GM12873 (cell line): Measurements from ENCODE around the gene SH3GL2.

Experiments used
- CTCF ChIP-seq: IDR thresholded peaks from 2 replicates; pipeline ENCODE4 v1.5.1; 2012; ENCODE audit warnings: low read depth, mild to moderate bottlenecking, moderate library complexity, low read length, control low read depth; ENCODE audit not compliant: insufficient read depth; ENCODE audit errors: missing control alignments

Gene SH3GL2

GRCh38 chr9:17761984-17762676 lies 183.3 kb downstream of the SH3GL2 start:
- TF ChIP-seq CTCF, result no peak

DNA sequence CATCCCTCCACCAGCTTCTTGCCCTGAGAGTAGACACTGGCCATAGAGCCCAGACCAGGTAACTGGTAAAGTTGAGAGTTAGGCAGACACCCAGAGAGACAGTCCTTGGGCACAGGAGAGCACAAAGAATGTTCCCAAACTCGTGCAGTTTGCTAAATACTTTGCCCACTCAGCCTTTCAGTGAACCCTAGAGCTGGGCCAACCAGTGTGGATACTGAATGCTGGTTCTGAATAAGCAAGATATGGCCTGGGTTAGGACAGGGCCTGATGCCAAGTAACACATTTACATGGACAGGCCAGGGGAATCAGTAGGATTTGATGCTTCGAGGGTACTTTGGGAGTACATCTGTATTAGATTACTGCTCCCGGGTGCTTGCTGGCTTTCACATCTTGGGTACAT lies 185.4 kb downstream of the SH3GL2 start:
- TF ChIP-seq CTCF, result no peak

GRCh38 chr9:17772223-17772622 lies 193.4 kb downstream of the SH3GL2 start:
- TF ChIP-seq CTCF, result no peak

- no peak for TF ChIP-seq CTCF
These were observed 196.8 kb downstream of the SH3GL2 start for GRCh38 chr9:17775656-17776055.

DNA sequence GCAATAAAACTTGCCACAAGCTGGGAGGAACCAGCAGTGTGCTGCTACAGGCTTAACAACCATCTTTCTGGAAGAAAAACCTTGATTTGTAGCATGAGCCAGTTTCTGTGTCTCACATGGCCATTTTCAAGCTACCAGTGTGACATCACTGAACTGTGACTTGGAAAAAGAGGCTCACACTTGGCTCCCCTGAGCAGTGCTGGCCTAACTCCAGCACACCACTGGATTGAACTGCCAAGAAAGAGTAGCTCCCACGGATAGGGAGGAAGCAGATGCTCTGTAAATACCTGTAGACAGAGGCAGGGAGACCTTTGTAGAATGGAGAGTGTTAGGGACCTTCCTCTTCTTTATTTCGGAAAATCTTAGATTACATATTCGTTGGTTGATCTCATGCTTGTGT lies 197.9 kb downstream of the SH3GL2 start:
- no peak for TF ChIP-seq CTCF

DNA sequence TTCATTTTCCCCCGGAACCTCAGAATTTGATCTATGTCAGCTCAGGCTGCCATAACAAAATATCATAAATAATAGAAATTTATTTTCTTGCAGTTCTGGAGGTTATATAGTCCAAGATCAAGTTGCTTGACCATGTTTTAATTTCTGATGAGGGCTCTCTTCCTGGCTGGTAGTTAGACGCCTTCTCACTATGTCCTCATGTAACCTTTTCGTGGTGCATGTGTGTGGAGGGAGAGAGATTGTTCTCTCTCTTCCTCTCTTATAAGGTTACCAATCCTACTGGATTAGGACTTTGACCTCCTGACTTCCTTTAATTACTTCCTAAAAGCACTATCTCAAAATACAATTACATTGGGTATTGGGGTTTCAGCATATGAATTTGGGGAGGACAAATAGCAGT lies 198.6 kb downstream of the SH3GL2 start:
- no peak for TF ChIP-seq CTCF

- no peak for TF ChIP-seq CTCF
These were observed 203.7 kb downstream of the SH3GL2 start for GRCh38 chr9:17782430-17783149.
